Caco-2 (cell line): Measurements from ENCODE around the gene RAB23. TPM values are rescaled to one million over a fixed set of nuclear protein-coding genes. Genes with fewer than 3 reads are reported as not detected.

Source experiments
- BruUV-seq: library from RNA; stranded (reverse); fragments of 400-500 nt; replicated peaks from 2 replicates; lab custom pipeline; 2021; lab: Mats Ljungman, UMichigan
- CTCF ChIA-PET: fragments of 300-600 bp; sonication (Branson Sonifier 250); formaldehyde crosslinking; loops from one replicate; lab custom pipeline; 2022; ENCODE audit warnings: antibody characterized with exemption; lab: Charles Lee
- POLR2A ChIA-PET: fragments of 300-600 bp; sonication (Branson Sonifier 250); formaldehyde crosslinking; loops from one replicate; lab custom pipeline; 2022; ENCODE audit warnings: antibody characterized with exemption; lab: Charles Lee
- DNase-seq, 2 experiments: peaks; one replicate each; pipeline versions ENCODE4 v3.0.0 to v3.0.0-alpha.2; 2020 to 2022
- H3K27me3 ChIP-seq: replicated peaks from 2 replicates; pipeline ENCODE4 v1.6.0; 2011; ENCODE audit warnings: low read length; ENCODE audit not compliant: control insufficient read depth, insufficient read depth
- H3K36me3 ChIP-seq: 2 replicates; pipeline ENCODE4 v1.5.1; 2011; ENCODE audit warnings: low read length; ENCODE audit not compliant: control insufficient read depth, insufficient read depth
- H3K4me1 ChIP-seq: fragments of 250-450 bp; sonication (Bioruptor Pico); 2 replicates; pipeline ENCODE4 v1.5.1; 2020; ENCODE audit warnings: mild to moderate bottlenecking
- H3K4me3 ChIP-seq: 2 replicates; pipeline ENCODE4 v1.5.1; 2011; ENCODE audit warnings: low read depth, mild to moderate bottlenecking, control low read depth, low read length
- H3K9me3 ChIP-seq: fragments of 250-450 bp; sonication (Bioruptor Pico); 2 replicates; pipeline ENCODE4 v1.5.1; 2020; ENCODE audit warnings: mild to moderate bottlenecking, moderate library complexity
- H3K27ac Mint-ChIP-seq: one replicate; pipeline ENCODE4 v1.8.0; 2022; ENCODE audit warnings: mixed read lengths; ENCODE audit not compliant: unreplicated experiment
- H3K27me3 Mint-ChIP-seq: one replicate; pipeline ENCODE4 v1.8.0; 2022; ENCODE audit warnings: mixed read lengths; ENCODE audit not compliant: insufficient read depth, unreplicated experiment
- H3K36me3 Mint-ChIP-seq: one replicate; pipeline ENCODE4 v1.8.0; 2022; ENCODE audit warnings: mild to moderate bottlenecking, mixed read lengths; ENCODE audit not compliant: insufficient read depth, unreplicated experiment
- H3K4me1 Mint-ChIP-seq: one replicate; pipeline ENCODE4 v1.8.0; 2022; ENCODE audit warnings: low read depth, mixed read lengths; ENCODE audit not compliant: unreplicated experiment
- H3K4me3 Mint-ChIP-seq: one replicate; pipeline ENCODE4 v1.8.0; 2022; ENCODE audit warnings: mild to moderate bottlenecking, moderate library complexity, mixed read lengths; ENCODE audit not compliant: unreplicated experiment
- H3K9me3 Mint-ChIP-seq: one replicate; pipeline ENCODE4 v1.8.0; 2022; ENCODE audit warnings: mixed read lengths; ENCODE audit not compliant: unreplicated experiment
- intact Hi-C: fragments of 100-400 bp; cut with micrococcal nuclease; formaldehyde crosslinking; loops from one replicate; pipeline ENCODE4 v1.10.0; 2022; ENCODE audit not compliant: unreplicated experiment
- total RNA-seq: library from RNA; stranded (reverse); gene quantifications from 2 replicates; pipeline ENCODE4 v1.2.3, GENCODE V29; 2022
- TF ChIP-seq, protein P1 (sequence below), 2 experiments: fragments of 200-600 bp in 1 of 2; IDR thresholded peaks; 1 replicate in 1 of 2; 2 replicates in 1 of 2; pipeline versions ENCODE4 v1.5.1 to v1.8.0; 2011 to 2022; ENCODE audit warnings: antibody characterized with exemption in 1 of 2, control low read depth in 1 of 2, inconsistent platforms in 1 of 2, low read depth in 1 of 2, low read length in 1 of 2, mild to moderate bottlenecking in 1 of 2, moderate library complexity in 1 of 2; ENCODE audit not compliant: insufficient read depth in 1 of 2, severe bottlenecking in 1 of 2, unreplicated experiment in 1 of 2

RAB23 gene
- total RNA-seq, 1 experiment from 2014 or later, result 13.7 TPM

DNA sequence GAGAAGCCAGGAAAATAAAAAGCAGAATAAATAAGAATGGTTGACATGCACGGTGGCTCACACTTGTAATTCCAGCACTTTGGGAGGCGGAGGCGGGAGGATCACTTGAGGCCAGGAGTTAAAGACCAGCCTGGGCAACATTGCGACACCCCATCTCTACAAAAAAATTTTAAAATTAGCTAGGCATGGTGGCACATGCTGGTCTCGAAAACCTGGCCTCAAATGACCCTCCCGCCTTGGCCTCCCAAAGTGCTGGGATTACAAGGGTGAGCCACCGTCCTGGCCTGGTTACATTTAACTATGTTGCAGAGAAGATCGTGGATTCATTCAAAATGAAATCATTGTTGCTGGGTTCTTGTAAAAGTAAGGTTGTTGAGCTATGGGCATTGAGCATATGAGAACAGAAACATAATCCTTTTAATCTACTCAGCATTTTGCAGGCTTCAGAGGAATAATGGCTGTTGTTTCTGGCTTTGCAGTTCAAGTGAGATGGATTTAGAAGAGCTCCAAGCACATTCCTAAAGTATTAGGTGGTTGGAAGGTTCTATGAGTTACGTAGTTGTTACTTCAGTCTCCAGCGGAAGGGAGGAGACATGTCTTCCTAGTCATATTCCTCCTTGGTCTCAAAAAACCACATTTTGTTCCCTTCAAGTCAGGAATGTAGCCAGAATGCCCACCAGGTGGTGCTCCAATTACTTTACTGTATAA lies 45.6 kb upstream of the RAB23 start:
- H3K4me3 Mint-ChIP-seq, result no peak overlapping the region
- intact Hi-C loops, result loop anchor here (1.0 to 5.0 kb wide), 3 partner anchors 45 to 75 kb away; partner anchors contain the start of gene RAB23
- CTCF ChIA-PET, result interaction anchor here (1.3 to 1.4 kb wide), 2 partner anchors 46 to 49 kb away, joined by 3 to 4 read pairs; partner anchors contain the start of gene PRIM2
- peaks cover 2% of the 10 kb centered on the region for H3K27me3 Mint-ChIP-seq
- peaks cover under 1% of the 10 kb centered on the region for H3K9me3 Mint-ChIP-seq
- Histone ChIP-seq H3K4me1 (no peaks in the 10 kb centered on the region), H3K27me3 (no peaks in the 10 kb centered on the region), H3K9me3 (no peaks in the 10 kb centered on the region), H3K36me3 (no peaks in the 10 kb centered on the region), H3K4me3 (no peak overlapping the region)
- TF ChIP-seq, protein P1, sequence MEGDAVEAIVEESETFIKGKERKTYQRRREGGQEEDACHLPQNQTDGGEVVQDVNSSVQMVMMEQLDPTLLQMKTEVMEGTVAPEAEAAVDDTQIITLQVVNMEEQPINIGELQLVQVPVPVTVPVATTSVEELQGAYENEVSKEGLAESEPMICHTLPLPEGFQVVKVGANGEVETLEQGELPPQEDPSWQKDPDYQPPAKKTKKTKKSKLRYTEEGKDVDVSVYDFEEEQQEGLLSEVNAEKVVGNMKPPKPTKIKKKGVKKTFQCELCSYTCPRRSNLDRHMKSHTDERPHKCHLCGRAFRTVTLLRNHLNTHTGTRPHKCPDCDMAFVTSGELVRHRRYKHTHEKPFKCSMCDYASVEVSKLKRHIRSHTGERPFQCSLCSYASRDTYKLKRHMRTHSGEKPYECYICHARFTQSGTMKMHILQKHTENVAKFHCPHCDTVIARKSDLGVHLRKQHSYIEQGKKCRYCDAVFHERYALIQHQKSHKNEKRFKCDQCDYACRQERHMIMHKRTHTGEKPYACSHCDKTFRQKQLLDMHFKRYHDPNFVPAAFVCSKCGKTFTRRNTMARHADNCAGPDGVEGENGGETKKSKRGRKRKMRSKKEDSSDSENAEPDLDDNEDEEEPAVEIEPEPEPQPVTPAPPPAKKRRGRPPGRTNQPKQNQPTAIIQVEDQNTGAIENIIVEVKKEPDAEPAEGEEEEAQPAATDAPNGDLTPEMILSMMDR (IDR thresholded peaks at IDR 0.05; ENCODE audit: insufficient read depth in 1 of 2, low read depth in 1 of 2, low read length in 1 of 2, severe bottlenecking in 1 of 2, unreplicated experiment in 1 of 2), result peak; percentile 61 to 64
- DNase-seq, result peak; percentile 42 to 66
- H3K36me3 Mint-ChIP-seq, result no peaks in the 10 kb centered on the region
- no TSS peak for BruUV-seq
- POLR2A ChIA-PET, result no interaction called here
- no peak overlapping the region for H3K27ac Mint-ChIP-seq
- H3K4me1 Mint-ChIP-seq, result no peaks in the 10 kb centered on the region

DNA sequence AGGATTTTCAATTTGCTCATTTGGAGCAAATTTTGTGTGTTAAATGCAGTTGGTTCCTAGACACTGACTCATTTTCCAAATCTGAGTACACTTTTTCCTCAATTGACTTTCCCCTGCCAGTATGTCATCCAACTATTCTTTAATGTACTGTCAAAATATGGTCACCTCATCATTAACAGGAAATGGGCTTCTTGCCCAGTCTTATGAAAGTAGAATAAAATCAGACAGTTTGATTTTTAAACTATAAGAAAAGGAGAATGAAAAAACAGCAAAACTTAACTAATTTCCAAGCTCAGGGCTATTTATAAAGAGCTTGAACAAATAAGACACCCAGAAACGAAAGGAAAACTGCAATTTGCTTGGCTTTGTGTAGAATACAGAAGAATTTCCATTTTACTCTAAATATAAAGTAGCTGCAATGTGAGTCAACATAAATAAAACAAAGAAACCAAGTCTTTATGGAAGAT lies 43.7 kb upstream of the RAB23 start:
- no peaks in the 10 kb centered on the region for H3K36me3 ChIP-seq
- CTCF ChIA-PET, result no interaction called here
- DNase-seq, result no peak
- no peaks in the 10 kb centered on the region for H3K36me3 Mint-ChIP-seq
- no peak overlapping the region for H3K4me3 ChIP-seq
- H3K4me1 Mint-ChIP-seq, result no peaks in the 10 kb centered on the region
- intact Hi-C loops, result loop anchor here (5.0 kb wide), 1 partner anchor 73 kb away; no protein-coding TSS in a partner anchor
- no TSS peak for BruUV-seq
- no peaks in the 10 kb centered on the region for H3K9me3 Mint-ChIP-seq
- H3K27ac Mint-ChIP-seq, result no peak overlapping the region
- TF ChIP-seq, protein P1 (IDR thresholded peaks at IDR 0.05; ENCODE audit: insufficient read depth in 1 of 2, low read depth in 1 of 2, low read length in 1 of 2, severe bottlenecking in 1 of 2, unreplicated experiment in 1 of 2), result no peak
- no peak overlapping the region for H3K4me3 Mint-ChIP-seq
- no peaks in the 10 kb centered on the region for H3K9me3 ChIP-seq
- no peaks in the 10 kb centered on the region for H3K27me3 ChIP-seq
- peaks cover 5% of the 10 kb centered on the region for H3K27me3 Mint-ChIP-seq
- POLR2A ChIA-PET, result no interaction called here
- no peaks in the 10 kb centered on the region for H3K4me1 ChIP-seq

DNA sequence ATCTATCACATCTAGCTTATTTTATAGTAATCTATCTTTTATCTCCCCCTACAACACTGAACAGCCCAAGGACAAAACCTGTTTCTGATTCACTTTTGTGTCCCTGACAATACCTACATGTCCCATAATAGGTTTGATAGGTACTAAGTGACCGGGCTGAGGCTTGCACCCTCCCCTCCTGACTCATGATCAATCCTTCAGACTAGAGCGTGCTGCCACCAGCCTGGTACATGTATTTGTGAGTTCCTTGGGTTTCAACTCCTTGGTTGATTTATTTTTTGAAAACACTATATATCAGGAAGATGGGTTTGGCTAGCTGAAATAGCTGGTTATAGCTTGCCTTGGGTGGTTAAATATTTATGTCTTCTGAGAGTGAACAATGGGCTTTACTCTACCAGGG lies 41.6 kb upstream of the RAB23 start:
- no peaks in the 10 kb centered on the region for H3K9me3 Mint-ChIP-seq
- CTCF ChIA-PET, result no interaction called here

More for the DNA sequence above, 41.6 kb upstream of the RAB23 start:
- Histone ChIP-seq H3K4me1 (no peaks in the 10 kb centered on the region), H3K4me3 (no peak overlapping the region), H3K36me3 (no peaks in the 10 kb centered on the region), H3K27me3 (no peaks in the 10 kb centered on the region), H3K9me3 (no peaks in the 10 kb centered on the region)
- DNase-seq, result no peak
- TF ChIP-seq, protein P1 (IDR thresholded peaks at IDR 0.05; ENCODE audit: insufficient read depth in 1 of 2, low read depth in 1 of 2, low read length in 1 of 2, severe bottlenecking in 1 of 2, unreplicated experiment in 1 of 2), result no peak
- Mint-ChIP-seq H3K36me3 (no peaks in the 10 kb centered on the region), H3K27me3 (peaks cover 5% of the 10 kb centered on the region), H3K4me3 (no peak overlapping the region), H3K4me1 (no peaks in the 10 kb centered on the region), H3K27ac (no peak overlapping the region)
- no TSS peak for BruUV-seq
- POLR2A ChIA-PET, result no interaction called here
- intact Hi-C loops, result no loop called here
